Activated CD4-positive, alpha-beta T cell treated with anti-CD3 and anti-CD28 coated beads for 48 hours (primary cell): ENCODE data around the gene PPP3CA.

Experiments used
- DNase-seq: peaks from one replicate; pipeline ENCODE4 v3.0.0-alpha.2; 2020

PPP3CA gene

GRCh38 chr4:101347267-101347556 lies at the start of gene PPP3CA:
Gene PPP3CA, minus strand, starts transcription at chr4:101347526.
- no peak for DNase-seq

GRCh38 chr4:101393256-101393655 lies 45.9 kb upstream of the PPP3CA start:
- no peak for DNase-seq

GRCh38 chr4:101370663-101371210 lies 23.4 kb upstream of the PPP3CA start:
- no peak for DNase-seq

GRCh38 chr4:101367201-101367600 lies 19.9 kb upstream of the PPP3CA start:
- no peak for DNase-seq

GRCh38 chr4:101366331-101366730 lies 19.0 kb upstream of the PPP3CA start:
- DNase-seq: no peak

- no peak for DNase-seq
These were observed 10.4 kb upstream of the PPP3CA start for GRCh38 chr4:101357751-101358150.

- DNase-seq: no peak
These were observed 9.6 kb upstream of the PPP3CA start for GRCh38 chr4:101356928-101357327.

GRCh38 chr4:101355767-101356702 lies 8.7 kb upstream of the PPP3CA start:
- DNase-seq: no peak

- DNase-seq: no peak
These were observed 7.9 kb upstream of the PPP3CA start for GRCh38 chr4:101355246-101355645.

GRCh38 chr4:101349801-101350064 lies 2.4 kb upstream of the PPP3CA start:
- no peak for DNase-seq

- DNase-seq: no peak
These were observed 1.9 kb upstream of the PPP3CA start for GRCh38 chr4:101348995-101349800.

GRCh38 chr4:101348367-101348827 lies 1.1 kb upstream of the PPP3CA start:
- no peak for DNase-seq

GRCh38 chr4:101347557-101348366 lies 436 bp upstream of the PPP3CA start:
- DNase-seq: peak; percentile 98

GRCh38 chr4:101346351-101347266 lies 717 bp downstream of the PPP3CA start:
- DNase-seq: peak; percentile 64

- DNase-seq: peak; percentile 45
These were observed 1.6 kb downstream of the PPP3CA start for GRCh38 chr4:101345596-101346350.

GRCh38 chr4:101345271-101345595 lies 2.1 kb downstream of the PPP3CA start:
- no peak for DNase-seq

- no peak for DNase-seq
These were observed 8.0 kb downstream of the PPP3CA start for GRCh38 chr4:101339332-101339731.

GRCh38 chr4:101337688-101338087 lies 9.6 kb downstream of the PPP3CA start:
- DNase-seq: no peak

- DNase-seq: no peak
These were observed 12.3 kb downstream of the PPP3CA start for GRCh38 chr4:101334963-101335572.

GRCh38 chr4:101332424-101332823 lies 14.9 kb downstream of the PPP3CA start:
- no peak for DNase-seq

GRCh38 chr4:101331017-101331416 lies 16.3 kb downstream of the PPP3CA start:
- no peak for DNase-seq
